Posterior cingulate gyrus (tissue), 11 donors: ENCODE results near the gene TVP23C.
"Not testable (repeated sequence)": the region's sequence is repeated elsewhere in the genome, so short reads cannot be mapped to it uniquely, and the experiment has no call there.

Experiments used
- DNase-seq, 10 donors: peaks; one replicate each; pipeline versions ENCODE4 v3.0.0 to v3.0.0-alpha.2; 2020 to 2021; ENCODE audit warnings: mixed read lengths in 3 of 10
- intact Hi-C: fragments of 100-400 bp; cut with DNase I; formaldehyde crosslinking; loops from one replicate; pipeline ENCODE4 v1.15.1; 2023

TVP23C gene

DNA sequence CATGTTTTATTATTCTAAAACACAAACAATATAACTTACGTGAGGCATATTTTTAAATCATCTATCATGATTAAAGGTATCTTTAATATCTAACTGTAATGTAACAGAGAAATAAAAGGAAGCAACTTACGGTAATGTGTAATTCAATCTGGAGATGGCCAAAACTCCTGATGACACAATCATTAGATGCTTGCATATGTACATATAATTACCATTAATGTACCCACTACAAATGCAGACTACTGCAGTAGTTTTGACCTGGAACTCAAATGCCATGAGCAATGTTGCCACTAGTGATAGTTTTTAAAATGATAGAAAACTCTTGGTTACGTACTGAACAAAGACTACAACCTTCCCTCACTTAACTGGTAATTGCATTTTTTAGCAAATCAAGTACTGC is 30.2 kb downstream of the TVP23C start:
- intact Hi-C loops, DNase-seq: not testable (repeated sequence)

- intact Hi-C loops, DNase-seq: not testable (repeated sequence)
Measured at GRCh38 chr17:15526292-15527218, 36.7 kb downstream of the TVP23C start.

- intact Hi-C loops, DNase-seq: not testable (repeated sequence)
Measured at GRCh38 chr17:15524990-15525985, 38.0 kb downstream of the TVP23C start.

- DNase-seq: no peak
- intact Hi-C loops: no loop called here
Measured at GRCh38 chr17:15516150-15516549, 47.1 kb downstream of the TVP23C start.

DNA sequence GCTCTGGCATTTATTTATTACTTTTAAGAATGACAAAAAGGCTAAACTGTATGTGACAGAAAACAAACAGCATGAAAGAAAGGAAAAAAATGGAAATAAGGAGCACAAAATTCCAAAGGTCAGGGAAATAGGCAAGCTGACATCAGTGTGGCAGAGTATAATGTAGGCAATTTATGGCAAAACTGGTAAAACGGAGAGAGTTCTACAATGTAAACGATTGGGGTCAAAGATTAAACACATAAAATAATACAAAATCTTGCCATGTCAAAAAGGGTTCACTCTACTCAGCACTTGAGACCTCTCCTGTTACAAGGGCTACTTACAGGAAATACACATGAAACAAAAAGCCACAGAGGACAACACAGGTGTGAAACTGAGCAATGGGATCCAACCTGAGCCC is 48.8 kb downstream of the TVP23C start:
- intact Hi-C loops: no loop called here
- DNase-seq: no peak

DNA sequence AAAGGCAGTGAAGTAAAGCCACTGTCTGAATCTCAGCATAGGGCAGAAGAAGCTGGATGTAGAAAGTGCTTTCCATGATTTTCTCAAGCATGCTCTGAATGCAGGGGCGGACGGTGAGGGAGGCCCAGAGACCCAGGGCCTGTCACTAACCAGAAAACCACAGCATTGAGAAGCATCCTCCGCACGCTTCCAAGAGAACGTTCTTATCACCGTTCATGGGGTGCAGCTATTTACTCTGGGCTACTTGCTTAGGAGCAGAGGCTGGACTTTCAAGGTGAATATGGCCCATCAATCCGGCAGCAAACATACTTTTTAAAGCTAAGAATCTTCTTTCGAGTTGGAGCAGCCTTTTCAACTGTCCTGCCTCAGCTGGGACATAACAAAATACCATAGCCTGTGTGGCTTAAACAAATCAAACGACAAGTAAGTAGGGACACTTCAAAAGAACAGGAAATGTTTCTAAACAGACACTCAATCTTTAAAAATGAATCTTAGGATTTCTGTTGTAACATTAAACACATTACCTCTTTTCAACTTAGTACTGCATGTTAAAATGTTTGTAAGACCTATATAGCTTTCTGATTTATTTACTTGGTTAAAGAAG is 49.3 kb downstream of the TVP23C start:
- intact Hi-C loops: no loop called here
- DNase-seq: no peak

- no peak for DNase-seq
- intact Hi-C loops: no loop called here
Measured at GRCh38 chr17:15513058-15513791, 50.1 kb downstream of the TVP23C start.

GRCh38 chr17:15512071-15512709 is 51.1 kb downstream of the TVP23C start:
- intact Hi-C loops: no loop called here
- no peak for DNase-seq

DNA sequence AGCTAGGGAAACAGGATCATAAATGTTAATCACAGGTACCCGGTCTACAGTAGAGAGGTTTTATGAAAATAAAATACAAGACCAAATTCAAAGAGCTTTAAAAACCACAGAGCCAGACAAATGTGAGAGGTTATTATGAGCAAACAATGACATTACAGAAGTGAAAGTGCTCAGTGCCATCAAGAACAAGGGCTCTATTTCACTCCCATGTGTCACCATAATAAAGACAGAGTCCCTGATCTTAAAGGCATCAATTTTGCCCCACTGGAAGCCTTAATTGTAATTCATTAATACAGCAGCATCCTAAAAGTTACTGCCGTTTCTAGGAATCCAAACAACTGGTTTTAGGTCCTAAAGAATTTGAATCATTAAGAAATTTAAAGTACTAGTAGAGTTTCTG is 52.1 kb downstream of the TVP23C start:
- DNase-seq: no peak

DNA sequence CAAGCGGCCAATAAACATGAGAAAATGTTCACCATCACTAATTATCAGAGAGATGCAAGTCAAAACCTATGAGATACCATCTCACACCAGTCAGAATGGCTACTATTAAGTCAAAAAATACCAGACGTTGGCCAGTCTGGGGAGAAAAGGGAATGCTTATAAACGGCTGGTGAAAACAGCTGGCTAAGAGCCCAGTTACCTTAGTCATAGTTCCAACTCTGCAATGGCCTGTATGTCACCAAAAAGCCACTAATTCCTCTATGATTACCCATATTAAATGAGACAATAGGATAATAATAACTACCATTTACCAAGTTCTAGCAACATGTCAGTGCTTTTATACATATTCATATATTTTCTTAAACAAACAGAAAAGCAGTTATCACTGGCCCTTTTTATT is 52.9 kb downstream of the TVP23C start:
- no peak for DNase-seq
- intact Hi-C loops: no loop called here

More for the DNA sequence above, 52.1 kb downstream of the TVP23C start:
- intact Hi-C loops: no loop called here

DNA sequence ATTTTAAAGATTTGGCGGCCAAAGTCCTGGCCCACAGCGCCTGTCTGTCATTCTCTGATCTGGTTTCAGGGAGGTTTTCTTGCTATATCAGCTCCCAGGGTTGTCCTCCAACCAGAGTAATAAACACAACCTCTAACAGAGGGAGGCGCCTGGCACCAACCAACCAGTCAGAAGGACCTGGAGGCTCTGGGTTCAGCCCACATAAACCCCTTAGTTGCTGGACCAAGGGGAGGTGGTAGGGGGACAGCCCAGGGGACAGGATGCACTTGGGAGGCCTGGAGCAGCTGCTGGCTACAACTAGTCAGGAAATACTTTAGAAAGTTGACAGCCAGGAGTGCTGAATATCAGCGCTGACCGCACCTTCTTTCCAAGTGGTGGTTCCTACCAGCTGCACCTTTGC is 54.2 kb downstream of the TVP23C start:
- no peak for DNase-seq

DNA sequence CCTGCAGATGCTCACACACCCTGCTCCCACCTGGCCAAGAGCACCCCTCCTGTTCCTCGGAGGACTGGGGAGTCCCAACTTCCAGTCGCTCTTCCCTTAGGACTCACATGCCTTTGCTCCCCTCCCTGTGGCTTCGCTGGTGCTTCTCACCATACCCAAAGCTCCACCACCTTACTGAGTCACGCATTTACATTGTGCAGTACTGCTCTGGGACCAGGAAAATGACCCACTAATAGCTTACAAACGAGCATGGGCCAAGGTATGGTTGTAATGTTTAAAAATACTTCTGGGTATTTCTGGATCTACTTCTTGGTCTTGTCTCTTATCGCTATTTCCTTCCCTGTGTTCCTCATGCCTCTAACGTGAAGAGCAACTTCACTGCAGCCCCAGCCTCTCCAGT is 54.8 kb downstream of the TVP23C start:
- intact Hi-C loops: no loop called here

More for the DNA sequence above, 54.2 kb downstream of the TVP23C start:
- intact Hi-C loops: no loop called here

DNA sequence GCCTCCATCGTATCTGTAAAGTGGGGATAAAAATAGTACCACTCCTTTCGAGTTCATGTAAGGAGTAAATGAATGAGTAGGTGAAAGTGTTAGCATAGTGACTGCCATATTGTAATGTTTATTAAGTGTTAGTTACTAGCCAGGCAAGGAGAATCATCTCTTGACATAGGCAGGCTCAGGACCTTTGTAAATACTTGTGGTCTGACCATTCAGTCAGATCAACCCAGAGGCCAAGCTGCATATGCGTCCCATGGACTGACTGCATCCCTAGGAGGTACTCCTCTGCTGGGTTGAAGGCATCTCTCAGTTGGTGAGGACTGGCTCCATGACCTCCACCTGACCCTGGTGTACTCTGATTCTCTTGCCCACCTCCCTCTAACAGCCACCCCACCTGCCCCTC is 55.4 kb downstream of the TVP23C start:
- intact Hi-C loops: no loop called here

More for the DNA sequence above, 54.8 kb downstream of the TVP23C start:
- no peak for DNase-seq

GRCh38 chr17:15507001-15507400 is 56.3 kb downstream of the TVP23C start:
- intact Hi-C loops: no loop called here
- no peak for DNase-seq

More for the DNA sequence above, 55.4 kb downstream of the TVP23C start:
- no peak for DNase-seq

- intact Hi-C loops, DNase-seq: not testable (repeated sequence)
Measured at GRCh38 chr17:15505708-15506107, 57.6 kb downstream of the TVP23C start.

GRCh38 chr17:15503731-15504130 is 59.6 kb downstream of the TVP23C start:
- intact Hi-C loops: loop anchor here (1.0 to 5.0 kb wide), 2 partner anchors 46 to 243 kb away; no protein-coding TSS in a partner anchor

GRCh38 chr17:15502369-15503112 is 60.7 kb downstream of the TVP23C start:
- intact Hi-C loops: loop anchor here (1.0 to 5.0 kb wide), 2 partner anchors 45 to 242 kb away; no protein-coding TSS in a partner anchor
- DNase-seq: peak; percentile 78 to 98 (median 87)

More at GRCh38 chr17:15503731-15504130, 59.6 kb downstream of the TVP23C start:
- no peak for DNase-seq

DNA sequence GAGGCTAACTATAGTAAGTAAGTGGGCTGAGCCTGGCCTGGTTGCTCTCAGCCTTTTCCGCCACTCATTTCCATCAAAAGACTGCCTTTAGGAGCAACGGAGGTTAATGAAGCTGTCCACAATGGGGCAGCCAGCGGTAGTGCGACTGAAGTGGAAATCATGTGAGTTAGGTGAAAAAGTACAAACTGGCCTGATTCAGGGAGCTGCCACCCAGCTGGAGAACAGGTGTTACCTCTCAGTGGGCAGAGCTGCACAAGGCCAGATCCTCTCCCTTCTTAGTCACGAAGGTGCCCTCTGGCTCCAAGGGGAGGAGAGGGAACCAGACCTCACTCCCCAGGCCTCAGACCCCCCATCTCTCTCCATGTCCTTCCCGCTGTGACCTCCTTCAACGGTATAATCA is 61.5 kb downstream of the TVP23C start:
- intact Hi-C loops: loop anchor here (5.0 kb wide), 1 partner anchor 44 kb away; no protein-coding TSS in a partner anchor
- DNase-seq: no peak
